Measurements from ENCODE around the gene IL6R. TPM values are rescaled to one million over a fixed set of nuclear protein-coding genes. Genes with fewer than 3 reads are reported as not detected.

The IL6R gene
- total RNA-seq, 2 donors from 2014 or later = 31.7 to 38.2 TPM

DNA sequence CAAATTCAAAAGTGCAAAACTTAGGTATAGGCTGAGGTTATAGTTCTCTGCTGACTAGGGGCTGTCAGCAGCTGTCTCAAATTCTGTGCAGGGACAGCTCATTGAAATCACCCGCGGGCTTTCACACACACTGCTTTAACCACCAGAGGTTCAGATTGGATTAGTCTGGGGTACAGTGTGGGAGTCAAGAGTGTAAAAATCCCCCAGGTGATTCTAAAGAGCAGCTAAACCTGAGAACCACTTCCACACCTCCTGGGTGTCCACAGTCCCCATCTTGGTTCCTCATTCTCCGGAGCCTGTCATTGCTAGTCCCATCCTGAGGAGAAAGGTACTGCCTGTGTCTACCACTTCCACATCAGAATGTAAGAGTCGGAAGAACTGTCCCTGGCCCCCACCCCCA is 87.0 kb downstream of the IL6R start:
- DNase-seq = no peak
- H3K9ac ChIP-seq (ENCODE audit: low read depth in 2 of 2, low read length in 2 of 2) = no peak overlapping the region
- H3K9me3 ChIP-seq = no peaks in the 10 kb centered on the region
- intact Hi-C loops (cut with DNase I) = no loop called here
- no peaks in the 10 kb centered on the region for H3K27me3 ChIP-seq
- no peaks in the 10 kb centered on the region for H3K36me3 ChIP-seq
- peaks cover 5% of the 10 kb centered on the region for H3K4me1 ChIP-seq
- no peak overlapping the region for H3K4me3 ChIP-seq
- H3K27ac ChIP-seq = no peak overlapping the region
- TF ChIP-seq, protein P1, sequence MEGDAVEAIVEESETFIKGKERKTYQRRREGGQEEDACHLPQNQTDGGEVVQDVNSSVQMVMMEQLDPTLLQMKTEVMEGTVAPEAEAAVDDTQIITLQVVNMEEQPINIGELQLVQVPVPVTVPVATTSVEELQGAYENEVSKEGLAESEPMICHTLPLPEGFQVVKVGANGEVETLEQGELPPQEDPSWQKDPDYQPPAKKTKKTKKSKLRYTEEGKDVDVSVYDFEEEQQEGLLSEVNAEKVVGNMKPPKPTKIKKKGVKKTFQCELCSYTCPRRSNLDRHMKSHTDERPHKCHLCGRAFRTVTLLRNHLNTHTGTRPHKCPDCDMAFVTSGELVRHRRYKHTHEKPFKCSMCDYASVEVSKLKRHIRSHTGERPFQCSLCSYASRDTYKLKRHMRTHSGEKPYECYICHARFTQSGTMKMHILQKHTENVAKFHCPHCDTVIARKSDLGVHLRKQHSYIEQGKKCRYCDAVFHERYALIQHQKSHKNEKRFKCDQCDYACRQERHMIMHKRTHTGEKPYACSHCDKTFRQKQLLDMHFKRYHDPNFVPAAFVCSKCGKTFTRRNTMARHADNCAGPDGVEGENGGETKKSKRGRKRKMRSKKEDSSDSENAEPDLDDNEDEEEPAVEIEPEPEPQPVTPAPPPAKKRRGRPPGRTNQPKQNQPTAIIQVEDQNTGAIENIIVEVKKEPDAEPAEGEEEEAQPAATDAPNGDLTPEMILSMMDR (IDR thresholded peaks at IDR 0.05) = no peak

DNA sequence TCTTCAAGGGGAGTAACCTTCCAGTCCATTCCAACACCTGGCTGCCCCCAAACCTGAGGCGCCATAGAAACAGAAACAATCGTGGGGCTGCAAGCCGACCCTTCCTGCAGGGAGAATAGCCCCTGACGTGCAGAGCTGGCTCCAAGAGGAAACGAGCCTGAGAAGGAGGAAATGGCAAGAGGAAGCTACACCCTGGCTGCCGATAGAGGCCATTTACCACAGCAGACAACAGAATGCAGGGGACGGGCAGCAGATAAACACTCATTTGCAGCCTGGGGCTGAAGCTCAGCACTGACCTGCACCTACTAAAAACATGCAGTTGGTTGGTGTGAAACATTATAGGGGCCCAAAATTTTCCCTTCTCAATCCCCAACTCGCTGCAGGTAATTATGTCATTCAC is 88.1 kb downstream of the IL6R start:
- intact Hi-C loops (cut with DNase I) = no loop called here
- Histone ChIP-seq H3K4me1 (peaks cover 5% of the 10 kb centered on the region), H3K27ac (no peak overlapping the region), H3K27me3 (no peaks in the 10 kb centered on the region), H3K9ac (ENCODE audit: low read depth in 2 of 2, low read length in 2 of 2) (no peak overlapping the region), H3K9me3 (no peaks in the 10 kb centered on the region), H3K4me3 (no peak overlapping the region), H3K36me3 (no peaks in the 10 kb centered on the region)
- no peak for DNase-seq
- TF ChIP-seq, protein P1 (IDR thresholded peaks at IDR 0.05) = no peak

DNA sequence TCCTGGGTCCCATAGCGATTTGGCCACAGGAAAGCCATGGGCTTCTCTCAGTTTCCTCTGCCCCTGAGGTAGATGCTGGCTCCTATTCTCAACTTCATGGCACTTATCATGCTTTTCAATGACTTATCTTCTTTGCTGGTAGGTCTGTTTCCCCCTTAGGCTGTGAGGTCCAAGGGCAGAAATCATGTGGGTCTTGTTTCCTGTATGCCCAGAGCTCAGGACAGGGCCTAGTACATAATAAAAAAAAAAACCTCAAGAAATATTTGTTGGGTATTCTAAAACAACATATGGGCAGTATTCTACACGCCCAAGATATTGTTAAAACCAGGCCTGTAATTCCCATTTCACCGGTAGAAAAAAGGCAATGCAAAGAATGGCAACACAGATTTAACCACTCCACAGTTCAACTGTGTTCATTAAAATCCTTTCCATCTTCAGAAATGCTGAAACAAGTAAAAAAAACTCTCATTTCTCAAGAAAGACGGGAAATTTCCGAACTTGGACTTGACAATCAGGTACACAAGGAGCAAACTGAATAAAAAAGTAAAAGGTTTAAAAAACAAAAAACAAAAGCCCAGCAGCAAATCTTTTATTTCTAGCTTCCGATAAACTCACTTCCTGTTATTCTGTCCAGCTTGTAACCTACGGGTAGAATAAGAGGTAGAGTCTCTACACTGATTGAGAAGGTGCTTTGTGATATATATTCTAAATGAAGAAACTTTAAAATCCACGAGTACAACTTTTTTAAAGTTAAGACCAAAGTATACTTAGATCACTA is 90.5 kb downstream of the IL6R start:
- TF ChIP-seq, protein P1 (IDR thresholded peaks at IDR 0.05) = no peak
- H3K36me3 ChIP-seq = no peaks in the 10 kb centered on the region
- H3K27ac ChIP-seq = no peak overlapping the region
- DNase-seq = no peak
- H3K27me3 ChIP-seq = peaks cover 5% of the 10 kb centered on the region
- H3K9me3 ChIP-seq = no peaks in the 10 kb centered on the region
- intact Hi-C loops (cut with DNase I) = no loop called here
- no peak overlapping the region for H3K9ac ChIP-seq (ENCODE audit: low read depth in 2 of 2, low read length in 2 of 2)
- no peak overlapping the region for H3K4me3 ChIP-seq
- peaks cover 5% of the 10 kb centered on the region for H3K4me1 ChIP-seq

DNA sequence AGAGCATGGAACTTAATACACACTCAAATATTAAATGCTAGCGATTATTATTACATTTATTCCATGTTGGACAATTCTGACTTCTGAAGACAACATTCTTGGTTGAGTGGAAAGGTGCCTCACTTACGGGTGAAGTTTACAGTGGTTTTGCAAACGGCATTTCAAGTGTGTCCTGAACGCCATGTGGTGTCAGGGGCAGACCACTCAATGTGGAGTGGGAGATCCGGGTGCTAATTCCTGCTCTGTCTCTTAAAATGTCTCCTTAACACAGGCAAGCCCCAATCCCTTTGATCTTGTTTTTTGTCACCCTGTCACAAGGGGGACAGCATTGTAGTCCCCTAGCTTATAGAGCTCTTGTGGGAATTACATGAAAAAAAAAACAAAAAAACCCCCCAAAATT is 91.2 kb downstream of the IL6R start:
- Histone ChIP-seq H3K36me3 (no peaks in the 10 kb centered on the region), H3K9ac (ENCODE audit: low read depth in 2 of 2, low read length in 2 of 2) (no peak overlapping the region), H3K4me1 (peaks cover 5% of the 10 kb centered on the region), H3K27me3 (peaks cover 10% of the 10 kb centered on the region), H3K9me3 (no peaks in the 10 kb centered on the region), H3K27ac (no peak overlapping the region), H3K4me3 (no peak overlapping the region)
- DNase-seq = no peak
- TF ChIP-seq, protein P1 (IDR thresholded peaks at IDR 0.05) = no peak
- intact Hi-C loops (cut with DNase I) = no loop called here

DNA sequence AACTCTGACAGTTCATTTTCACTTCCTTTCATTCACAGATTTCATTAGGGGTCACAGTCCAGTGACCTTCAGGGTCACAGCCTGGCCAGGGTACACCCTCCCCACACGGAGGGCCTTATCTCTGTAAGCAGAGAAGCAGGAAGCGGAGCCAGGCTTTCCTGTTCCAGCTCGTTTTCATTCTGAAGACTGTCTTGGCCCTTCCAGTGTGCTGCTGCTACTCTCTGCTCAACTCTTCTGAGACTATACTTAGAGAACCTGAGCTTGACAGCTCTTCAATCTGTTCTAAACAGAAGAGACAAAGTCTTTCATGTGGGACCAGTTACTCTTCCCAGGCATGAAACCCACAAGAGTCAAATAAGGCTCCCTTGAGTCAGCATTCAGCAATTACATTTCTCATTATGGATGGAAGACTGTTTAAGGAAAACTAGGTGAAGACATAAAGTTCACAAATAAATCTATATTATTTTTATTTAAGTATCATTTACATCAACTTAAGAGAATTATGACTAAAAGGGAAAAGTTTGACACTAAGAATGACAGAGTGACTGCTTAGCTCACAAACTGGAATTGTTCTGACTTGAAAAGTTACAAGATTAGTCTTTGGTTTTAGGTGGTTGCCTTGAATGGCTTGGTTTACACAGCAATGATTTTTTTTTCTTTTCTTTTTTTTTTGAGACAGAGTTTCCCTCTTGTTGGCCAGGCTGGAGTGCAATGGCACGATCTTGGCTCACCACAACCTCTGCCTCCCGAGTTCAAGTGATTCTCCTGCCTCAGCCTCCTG is 92.1 kb downstream of the IL6R start:
- H3K9me3 ChIP-seq = no peaks in the 10 kb centered on the region
- DNase-seq = no peak
- H3K36me3 ChIP-seq = no peaks in the 10 kb centered on the region
- TF ChIP-seq, protein P1 (IDR thresholded peaks at IDR 0.05) = no peak
- intact Hi-C loops (cut with DNase I) = no loop called here
- H3K27ac ChIP-seq = no peak overlapping the region
- peaks cover 5% of the 10 kb centered on the region for H3K4me1 ChIP-seq
- no peak overlapping the region for H3K4me3 ChIP-seq
- peaks cover 19% of the 10 kb centered on the region for H3K27me3 ChIP-seq
- no peak overlapping the region for H3K9ac ChIP-seq (ENCODE audit: low read depth in 2 of 2, low read length in 2 of 2)
